SW480 (cell line): ENCODE data around the gene MXRA8.
A peak's percentile ranks its signal among the peaks of the same experiment; 100 is the strongest.
"Not testable (repeated sequence)": the region's sequence is repeated elsewhere in the genome, so short reads cannot be mapped to it uniquely, and the experiment has no call there.

Source experiments
- DNase-seq: peaks from one replicate; pipeline ENCODE4 v3.0.0-alpha.2; 2016; ENCODE audit warnings: low spot score

The MXRA8 gene, protein sequence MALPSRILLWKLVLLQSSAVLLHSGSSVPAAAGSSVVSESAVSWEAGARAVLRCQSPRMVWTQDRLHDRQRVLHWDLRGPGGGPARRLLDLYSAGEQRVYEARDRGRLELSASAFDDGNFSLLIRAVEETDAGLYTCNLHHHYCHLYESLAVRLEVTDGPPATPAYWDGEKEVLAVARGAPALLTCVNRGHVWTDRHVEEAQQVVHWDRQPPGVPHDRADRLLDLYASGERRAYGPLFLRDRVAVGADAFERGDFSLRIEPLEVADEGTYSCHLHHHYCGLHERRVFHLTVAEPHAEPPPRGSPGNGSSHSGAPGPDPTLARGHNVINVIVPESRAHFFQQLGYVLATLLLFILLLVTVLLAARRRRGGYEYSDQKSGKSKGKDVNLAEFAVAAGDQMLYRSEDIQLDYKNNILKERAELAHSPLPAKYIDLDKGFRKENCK

GRCh38 chr1:1358433-1359271 lies at the start of gene MXRA8:
Gene MXRA8 (minus strand): TSS chr1:1358555. CDS start chr1:1358504, 51 bp downstream.
- no peak for DNase-seq

DNA sequence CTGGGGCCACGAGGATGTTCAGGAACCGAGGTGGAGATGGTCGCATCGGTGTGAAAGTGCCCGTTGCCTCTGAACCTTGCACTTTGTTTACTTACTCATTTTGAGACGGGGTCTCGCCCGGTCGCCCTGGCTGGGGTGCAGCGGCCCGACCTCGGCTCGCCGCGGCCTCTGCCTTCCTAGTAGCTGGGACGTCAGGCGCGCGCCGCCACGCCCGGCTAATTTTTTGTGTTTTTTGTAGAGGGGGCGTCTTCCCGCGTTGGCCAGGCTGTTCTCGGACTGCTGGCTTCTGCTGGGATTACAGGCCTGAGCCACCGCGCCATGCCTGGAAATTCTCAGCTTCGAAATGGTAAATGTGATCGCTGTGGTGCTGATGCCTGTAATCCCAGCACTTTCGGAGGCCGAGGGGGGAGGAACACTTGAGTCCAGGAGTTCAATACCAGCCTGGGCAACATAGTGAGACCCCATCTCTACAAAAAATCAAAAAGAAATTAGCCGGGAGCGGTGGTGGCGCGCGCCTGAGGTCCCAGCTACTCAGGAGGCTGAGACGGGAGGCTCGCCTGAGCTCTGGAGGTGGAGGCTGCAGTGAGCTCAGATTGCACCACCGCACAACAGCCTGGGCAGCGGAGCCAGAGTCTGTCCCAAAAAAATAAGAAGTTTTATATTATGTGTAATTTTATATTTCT lies 49.4 kb upstream of the MXRA8 start:
- DNase-seq: no peak

DNA sequence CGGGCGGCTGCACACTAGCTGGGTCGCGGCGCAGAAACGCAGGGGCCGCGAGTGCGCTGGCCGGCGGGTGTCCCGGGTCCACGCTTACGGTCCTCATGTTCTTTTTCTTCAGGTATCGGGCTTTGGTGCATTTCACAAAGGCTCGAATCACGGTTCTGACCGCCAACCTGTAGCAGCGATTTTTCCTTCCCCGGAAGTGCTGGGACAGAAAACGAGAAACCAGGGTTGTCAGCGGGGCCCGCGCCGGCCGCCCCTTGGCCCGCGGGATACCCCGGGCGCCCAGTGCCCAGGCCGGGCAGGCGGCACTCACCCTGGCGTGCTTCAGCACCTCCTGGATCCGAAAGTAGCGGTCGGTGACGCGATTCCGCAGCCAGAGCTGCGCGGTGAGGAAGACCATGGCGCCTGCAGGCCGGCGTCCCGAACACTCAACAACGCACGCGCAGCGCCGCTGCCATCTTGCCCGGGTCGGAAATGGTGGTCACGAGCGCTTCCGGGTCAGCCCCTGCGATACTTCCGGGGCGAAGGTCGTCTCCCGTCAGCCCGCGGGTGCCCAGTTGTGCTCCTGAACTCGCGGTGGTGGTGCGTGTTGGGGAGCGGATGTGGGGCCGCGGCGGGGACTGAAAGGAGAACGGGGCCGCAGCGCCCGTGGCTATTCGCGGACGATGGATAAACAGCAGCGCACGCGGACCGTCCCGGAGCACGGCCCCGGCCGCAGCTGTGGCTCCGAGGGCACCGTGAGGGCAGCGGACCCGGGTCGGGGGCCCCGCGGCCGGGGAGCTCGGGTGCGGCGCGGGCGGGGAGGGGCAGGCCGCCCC lies 48.7 kb upstream of the MXRA8 start, which contains the start of gene MRPL20:
Gene MRPL20 (minus strand): TSS at position 473 of the 815 bp plus-strand sequence. CDS start 76 bp downstream, at position 397.
- peak; percentile 93 for DNase-seq

DNA sequence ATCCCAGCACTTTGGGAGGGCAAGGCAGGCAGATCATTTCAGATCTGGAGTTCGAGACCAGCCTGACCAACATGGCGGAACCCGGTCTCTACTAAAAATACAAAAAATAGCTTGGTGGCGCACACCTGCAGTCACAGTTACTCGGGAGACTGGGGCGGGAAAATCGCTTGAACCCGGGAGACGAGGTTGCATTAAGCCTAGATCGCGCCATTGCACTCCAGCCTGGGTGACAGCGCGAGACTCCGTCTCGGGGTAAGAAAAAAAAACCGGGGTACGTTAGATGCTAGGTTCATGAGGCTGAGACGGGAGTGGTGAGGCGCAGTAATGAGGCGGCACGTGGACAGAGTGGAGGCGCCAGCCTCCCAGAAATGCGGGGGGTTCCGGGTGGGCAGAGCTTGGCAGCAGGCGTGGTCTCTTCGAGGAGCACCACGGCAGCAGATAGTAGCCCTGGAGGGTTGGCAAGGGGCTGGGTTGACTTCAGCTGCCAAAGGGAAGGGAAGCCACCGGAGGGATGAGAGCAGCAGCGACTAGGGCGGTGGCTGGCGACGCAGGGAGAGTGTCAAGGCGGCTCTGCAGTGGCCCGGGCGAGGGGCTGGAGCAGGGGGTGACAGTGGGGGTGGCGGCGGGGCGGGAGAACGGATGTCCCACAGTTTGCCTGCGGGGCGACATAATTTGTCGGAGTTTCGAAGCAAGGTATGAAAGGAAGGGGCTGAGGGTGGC lies 47.9 kb upstream of the MXRA8 start:
- DNase-seq: no peak

- no peak for DNase-seq
Observed at GRCh38 chr1:1403653-1404052, 45.3 kb upstream of the MXRA8 start.

DNA sequence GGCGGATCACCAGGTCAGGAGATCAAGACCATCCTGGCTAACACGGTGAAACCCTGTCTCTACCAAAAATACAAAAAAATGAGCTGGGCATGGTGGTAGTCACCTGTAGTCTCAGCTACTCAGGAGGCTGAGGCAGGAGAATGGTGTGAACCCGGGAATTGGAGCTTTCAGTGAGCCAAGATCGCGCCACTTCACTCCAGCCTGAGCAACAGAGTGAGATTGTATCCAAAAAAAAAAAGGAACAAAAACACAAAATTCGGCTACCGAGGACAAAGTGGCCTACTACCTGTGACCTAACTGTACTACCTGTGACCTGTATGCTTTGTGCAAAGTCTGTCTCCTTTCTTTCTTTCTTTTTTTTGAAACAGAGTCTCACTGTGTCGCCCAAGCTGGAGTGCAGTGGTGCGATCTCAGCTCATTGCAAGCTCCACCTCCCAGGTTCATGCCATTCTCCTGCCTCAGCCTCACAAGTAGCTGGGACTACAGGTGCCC lies 44.6 kb upstream of the MXRA8 start:
- not testable (repeated sequence) for DNase-seq

GRCh38 chr1:1402072-1402900 lies 43.9 kb upstream of the MXRA8 start:
- peak; percentile 53 for DNase-seq

GRCh38 chr1:1401457-1402010 lies 43.2 kb upstream of the MXRA8 start:
- DNase-seq: no peak

DNA sequence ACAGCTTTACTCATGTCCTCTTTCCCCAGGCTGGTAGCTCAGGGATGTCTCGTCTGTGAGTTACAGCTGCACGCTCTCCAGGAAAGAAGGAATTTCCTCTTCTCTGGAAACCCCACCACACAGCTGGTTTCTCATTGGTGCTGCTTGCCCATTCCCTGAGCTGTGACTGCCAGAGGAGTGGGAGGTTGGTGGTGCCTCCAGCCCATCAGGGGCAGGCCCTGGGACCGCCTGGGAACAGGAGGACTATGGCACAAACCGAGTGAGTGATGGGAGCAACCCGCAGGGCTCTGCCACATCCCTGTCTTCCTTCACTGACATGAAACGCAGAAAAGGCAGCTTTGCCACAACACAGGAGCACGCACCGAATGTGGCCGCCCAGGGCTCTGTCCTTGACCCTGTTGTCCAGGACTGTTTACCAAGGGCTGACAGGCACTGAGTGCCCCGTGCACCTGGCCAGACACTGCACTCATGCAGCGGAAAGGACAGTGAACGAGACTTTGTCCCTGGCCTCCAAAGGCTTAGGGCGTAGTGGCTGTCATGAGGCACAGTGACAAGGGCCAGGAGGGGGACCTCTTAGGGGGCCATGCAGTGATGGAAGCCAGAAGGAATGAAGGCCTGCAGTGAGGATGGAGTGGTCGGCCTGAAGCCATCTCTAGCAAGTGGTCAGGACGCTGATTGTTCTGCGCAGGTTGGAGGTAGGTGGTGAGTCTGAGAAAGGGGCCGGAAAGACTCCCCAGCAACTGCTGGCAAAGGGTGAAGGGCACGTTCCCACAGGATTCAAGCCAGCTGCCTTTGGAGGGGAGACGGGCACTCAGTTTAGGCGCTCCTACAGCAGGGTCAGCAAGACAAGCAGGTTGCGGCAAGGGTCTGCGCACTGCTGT lies 42.5 kb upstream of the MXRA8 start:
- DNase-seq: no peak

DNA sequence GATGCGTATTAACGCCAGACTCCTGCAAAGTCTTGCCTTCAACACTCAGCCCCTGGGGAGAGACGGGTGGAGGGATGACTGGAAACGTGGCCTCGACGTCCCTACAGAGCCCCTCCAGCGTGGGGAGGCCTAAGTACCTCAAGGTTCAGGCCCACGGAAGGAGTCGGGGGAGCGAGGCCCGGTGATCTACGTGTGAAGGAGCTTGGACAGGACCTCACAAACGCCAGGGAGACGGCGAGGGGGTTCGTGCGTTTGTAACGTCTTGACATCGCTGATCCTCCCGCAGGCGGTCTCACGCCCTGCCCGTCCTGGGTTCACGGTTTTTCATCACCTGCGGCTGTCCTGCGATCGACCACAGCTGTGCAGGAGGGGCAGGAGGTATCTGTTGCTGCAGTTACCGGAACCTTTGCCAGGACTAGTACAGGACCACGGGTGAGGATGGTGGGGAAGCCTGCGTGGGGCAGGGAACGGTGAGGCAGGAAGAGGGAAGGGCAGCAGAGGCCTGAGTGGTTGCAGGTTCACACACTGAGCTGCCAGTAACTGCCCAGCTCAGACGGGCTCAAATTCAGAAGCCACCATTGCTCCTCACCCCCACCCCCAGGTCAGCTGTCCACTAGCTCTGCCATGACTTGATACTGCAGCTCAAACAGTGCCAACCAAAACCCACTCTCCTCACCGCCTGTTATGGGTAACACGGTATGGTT lies 41.7 kb upstream of the MXRA8 start:
- DNase-seq: no peak

DNA sequence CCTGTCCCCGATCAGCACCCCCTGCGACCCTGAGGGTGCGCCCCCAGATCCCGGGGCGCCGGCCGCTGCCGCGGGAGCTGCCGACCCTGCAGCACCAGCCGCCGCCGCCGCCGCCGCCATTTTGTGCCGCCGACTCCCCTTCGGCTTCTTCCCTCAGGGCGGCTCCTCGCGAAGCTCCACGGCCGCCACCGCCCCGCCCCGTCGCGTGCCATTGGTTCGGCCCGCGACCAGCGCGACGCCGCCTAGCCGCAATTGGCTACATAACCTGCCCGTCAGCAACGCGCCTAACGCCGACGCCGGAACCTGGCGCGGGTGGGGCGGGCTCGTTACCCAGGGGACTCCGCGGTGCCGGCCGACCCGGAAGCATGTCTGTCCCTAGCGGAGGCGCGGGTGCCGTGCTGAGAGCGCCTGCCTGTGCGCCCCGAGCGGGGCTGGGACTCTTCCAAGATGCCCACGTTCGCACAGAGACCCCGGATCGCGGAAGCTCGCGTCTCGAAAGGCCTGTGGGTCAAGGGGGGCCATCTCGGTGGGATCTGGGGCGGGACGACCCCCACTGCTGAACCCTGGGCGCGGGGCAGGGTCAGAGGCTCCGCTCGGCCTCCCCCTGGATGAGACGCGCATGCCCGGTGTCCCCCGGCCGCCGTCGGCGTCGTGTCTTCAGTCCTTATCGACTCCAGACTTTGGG lies 41.0 kb upstream of the MXRA8 start, which contains the start of gene CCNL2:
Gene CCNL2 (minus strand): TSS at position 149 of the 685 bp plus-strand sequence. CDS start 29 bp downstream, at position 120.
- peak; percentile 96 for DNase-seq

- no peak for DNase-seq
Observed at GRCh38 chr1:1398677-1399186, 40.4 kb upstream of the MXRA8 start.

DNA sequence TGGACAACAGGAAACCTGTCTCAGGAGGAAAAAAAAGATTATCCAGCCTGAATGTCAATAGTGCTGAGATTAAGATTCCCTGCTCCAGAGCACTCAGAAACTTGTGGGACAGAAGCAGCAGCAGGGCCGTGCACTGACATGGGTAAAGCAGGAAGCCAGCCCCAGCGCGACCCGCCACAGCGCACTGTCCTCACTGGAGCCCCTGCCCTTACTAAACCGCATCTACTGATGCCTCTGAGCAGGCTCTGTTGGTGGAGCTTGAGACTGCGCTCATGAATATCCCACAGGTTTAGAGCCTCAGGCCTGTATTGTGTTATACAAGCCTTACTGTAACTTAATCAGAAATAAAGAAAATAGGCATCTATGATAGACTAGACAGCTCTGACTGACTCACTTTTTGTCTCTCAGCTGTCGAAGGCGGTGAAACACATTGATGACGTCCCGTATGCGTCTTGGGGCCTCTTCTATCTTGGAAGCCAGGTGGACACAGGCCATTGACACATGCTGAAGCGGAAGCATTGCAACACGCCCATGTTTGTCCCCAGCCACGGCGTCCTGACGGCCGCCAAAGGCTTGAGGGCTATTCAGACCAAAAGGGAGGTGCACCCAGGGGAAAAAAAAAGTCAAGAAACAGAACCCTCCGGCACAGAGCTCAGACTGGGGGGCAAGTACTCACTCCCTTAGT lies 39.6 kb upstream of the MXRA8 start:
- DNase-seq: no peak

DNA sequence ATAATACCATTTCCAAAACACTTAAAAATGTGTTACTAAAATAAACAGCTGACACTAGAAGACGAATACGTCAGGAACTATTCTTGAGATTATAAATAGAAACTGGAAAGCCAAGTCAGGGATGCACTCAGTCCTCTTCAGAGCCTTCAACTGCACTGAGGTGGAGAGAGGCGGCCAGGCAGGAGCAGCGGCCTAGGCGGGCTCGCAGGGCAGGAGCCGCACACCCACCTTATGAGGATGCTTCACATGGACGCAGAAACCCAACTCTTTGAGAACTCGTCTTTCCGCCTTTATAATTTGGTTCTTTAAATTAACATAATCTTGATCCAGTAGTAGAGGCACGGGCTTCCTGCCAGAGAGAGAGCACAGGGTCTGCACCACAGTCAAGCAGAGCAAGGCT lies 36.8 kb upstream of the MXRA8 start:
- DNase-seq: no peak

GRCh38 chr1:1394116-1394515 lies 35.8 kb upstream of the MXRA8 start:
- no peak for DNase-seq

DNA sequence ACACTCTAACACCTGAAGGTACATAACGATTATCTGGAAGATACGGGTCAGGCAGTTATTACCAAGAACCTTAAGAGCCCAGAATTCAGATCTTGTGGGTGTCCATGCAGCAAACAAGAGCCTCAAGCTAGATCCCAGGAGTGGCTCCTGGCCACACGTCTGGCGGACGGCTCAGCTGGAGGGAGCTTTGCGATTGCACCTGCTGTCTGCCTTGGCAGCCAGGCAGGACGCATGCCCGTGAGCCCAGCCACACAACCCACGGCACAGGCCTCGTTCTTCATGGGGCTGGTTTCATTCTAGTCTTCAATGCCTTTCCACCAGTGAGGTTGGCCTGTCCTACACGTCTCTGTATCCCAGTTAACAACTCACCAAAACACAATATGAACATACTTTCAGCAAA lies 35.1 kb upstream of the MXRA8 start:
- DNase-seq: no peak
